Loucy (cell line): ENCODE measurements around the gene DACT2.

Experiments used
- H2AFZ ChIP-seq: fragments of 200-600 bp; sonication (generic); 2 replicates; pipeline ENCODE4 v1.6.0; 2016; ENCODE audit warnings: antibody characterized with exemption, mild to moderate bottlenecking, low read length, moderate library complexity
- H3F3A ChIP-seq: fragments of 200-600 bp; 2 replicates; pipeline ENCODE4 v1.6.0; 2016; ENCODE audit warnings: antibody characterized with exemption, low read depth, mild to moderate bottlenecking
- H3K27me3 ChIP-seq: fragments of 200-600 bp; sonication (generic); 2 replicates; pipeline ENCODE4 v1.6.1; 2014; ENCODE audit warnings: low read length, mild to moderate bottlenecking; ENCODE audit not compliant: insufficient read depth, poor library complexity, severe bottlenecking
- H3K36me3 ChIP-seq: fragments of 200-600 bp; sonication (generic); 2 replicates; pipeline ENCODE4 v1.6.1; 2016; ENCODE audit warnings: low read length; ENCODE audit not compliant: insufficient read depth
- H3K4me1 ChIP-seq: fragments of 200-600 bp; sonication (generic); 2 replicates; pipeline ENCODE4 v1.5.1; 2014; ENCODE audit warnings: low read length, mild to moderate bottlenecking; ENCODE audit not compliant: insufficient read depth, poor library complexity, severe bottlenecking
- H3K4me2 ChIP-seq: fragments of 200-600 bp; sonication (generic); 2 replicates; pipeline ENCODE4 v1.6.0; 2014; ENCODE audit warnings: antibody characterized with exemption, low read length, low read depth, mild to moderate bottlenecking; ENCODE audit not compliant: poor library complexity, severe bottlenecking
- H3K4me3 ChIP-seq: fragments of 200-600 bp; sonication (generic); 2 replicates; pipeline ENCODE4 v1.5.1; 2014; ENCODE audit warnings: low read length, mild to moderate bottlenecking, mixed read lengths; ENCODE audit not compliant: poor library complexity, severe bottlenecking
- H3K79me2 ChIP-seq: fragments of 200-600 bp; sonication (generic); 2 replicates; pipeline ENCODE4 v1.6.1; 2014; ENCODE audit warnings: low read length; ENCODE audit not compliant: insufficient read depth
- H3K9ac ChIP-seq: fragments of 200-600 bp; sonication (generic); 2 replicates; pipeline ENCODE4 v1.6.0; 2014; ENCODE audit warnings: mild to moderate bottlenecking, low read depth, low read length, moderate library complexity; ENCODE audit not compliant: poor library complexity, severe bottlenecking
- H3K9me2 ChIP-seq: fragments of 200-600 bp; sonication (generic); replicated peaks from 2 replicates; pipeline ENCODE4 v1.6.1; 2016; ENCODE audit warnings: low read depth, low read length, mixed read lengths
- H3K9me3 ChIP-seq: fragments of 200-600 bp; sonication (generic); 2 replicates; pipeline ENCODE4 v1.6.1; 2014; ENCODE audit warnings: mild to moderate bottlenecking, antibody characterized with exemption, low read length, low read depth; ENCODE audit not compliant: insufficient read depth
- H4K20me1 ChIP-seq: fragments of 200-600 bp; sonication (generic); 2 replicates; pipeline ENCODE4 v1.6.0; 2014; ENCODE audit warnings: antibody characterized with exemption, low read length, mild to moderate bottlenecking; ENCODE audit not compliant: insufficient read depth, poor library complexity, severe bottlenecking
- CTCF ChIP-seq: fragments of 200-600 bp; sonication (generic); conservative IDR thresholded peaks from 2 replicates; pipeline ENCODE4 v1.5.1; 2014; ENCODE audit warnings: mild to moderate bottlenecking, antibody characterized with exemption, low read length
- EZH2phosphoT487 ChIP-seq: fragments of 200-600 bp; IDR thresholded peaks from 2 replicates; pipeline ENCODE4 v1.6.1; 2018; ENCODE audit warnings: antibody characterized with exemption, mild to moderate bottlenecking, moderate library complexity, borderline replicate concordance

DACT2 gene

GRCh38 chr6:168263351-168263905, 56.1 kb downstream of the DACT2 start:
- Histone ChIP-seq H3K36me3 (no peaks in the 10 kb centered on the region), H3K4me3 (no peak overlapping the region), H3K4me2 (no peak overlapping the region), H3K79me2 (no peaks in the 10 kb centered on the region), H4K20me1 (no peaks in the 10 kb centered on the region), H3K9me2 (no peaks in the 10 kb centered on the region), H3K9me3 (peaks cover 10% of the 10 kb centered on the region; the same call in 1 of the 2 replicates), H3K27me3 (no peaks in the 10 kb centered on the region), H2AFZ (no peak overlapping the region), H3K4me1 (no peaks in the 10 kb centered on the region), H3F3A (no peaks in the 10 kb centered on the region), H3K9ac (no peak overlapping the region)
- TF ChIP-seq CTCF (no peak), EZH2phosphoT487 (no peak)

- H3K4me3 ChIP-seq = no peak overlapping the region
- H4K20me1 ChIP-seq = no peaks in the 10 kb centered on the region
- no peak overlapping the region for H3K4me2 ChIP-seq
- no peaks in the 10 kb centered on the region for H3K36me3 ChIP-seq
- TF ChIP-seq CTCF = no peak
- no peak for TF ChIP-seq EZH2phosphoT487
- no peak overlapping the region for H2AFZ ChIP-seq
- no peaks in the 10 kb centered on the region for H3K9me2 ChIP-seq
- peaks cover 10% of the 10 kb centered on the region; the same call in 1 of the 2 replicates for H3K9me3 ChIP-seq
- no peaks in the 10 kb centered on the region for H3K27me3 ChIP-seq
- H3F3A ChIP-seq = no peaks in the 10 kb centered on the region
- H3K9ac ChIP-seq = no peak overlapping the region
- no peaks in the 10 kb centered on the region for H3K79me2 ChIP-seq
- H3K4me1 ChIP-seq = no peaks in the 10 kb centered on the region
Observed at GRCh38 chr6:168261234-168261633, 58.3 kb downstream of the DACT2 start.

GRCh38 chr6:168260420-168260987, 59.1 kb downstream of the DACT2 start:
- H3K4me2 ChIP-seq = no peak overlapping the region
- no peak overlapping the region for H3K4me3 ChIP-seq
- H3K36me3 ChIP-seq = no peaks in the 10 kb centered on the region
- H3K9ac ChIP-seq = no peak overlapping the region
- no peaks in the 10 kb centered on the region for H3F3A ChIP-seq
- H3K27me3 ChIP-seq = no peaks in the 10 kb centered on the region
- peaks cover 10% of the 10 kb centered on the region; the same call in 1 of the 2 replicates for H3K9me3 ChIP-seq
- H4K20me1 ChIP-seq = no peaks in the 10 kb centered on the region
- H3K79me2 ChIP-seq = no peaks in the 10 kb centered on the region
- no peak for TF ChIP-seq CTCF
- no peaks in the 10 kb centered on the region for H3K4me1 ChIP-seq
- H2AFZ ChIP-seq = no peak overlapping the region
- H3K9me2 ChIP-seq = no peaks in the 10 kb centered on the region
